Gastroesophageal sphincter (tissue), 3 donors: ENCODE data around the gene KLF15.

Source experiments
- CTCF ChIP-seq, 4 experiments: fragments of 200-600 bp in 2 of 4; fragments of 450-650 bp in 2 of 4; sonication (generic) in 1 of 4; IDR thresholded peaks; one replicate each; pipeline ENCODE4 v1.5.1; 2017 to 2019; ENCODE audit warnings: antibody characterized with exemption in 4 of 4, mild to moderate bottlenecking in 2 of 4, moderate library complexity in 2 of 4
- POLR2A ChIP-seq, 2 donors: fragments of 450-650 bp; IDR thresholded peaks; one replicate each; pipeline ENCODE4 v1.6.1; 2017; ENCODE audit warnings: antibody characterized with exemption in 2 of 2, mild to moderate bottlenecking in 2 of 2, moderate library complexity in 1 of 2

DNA sequence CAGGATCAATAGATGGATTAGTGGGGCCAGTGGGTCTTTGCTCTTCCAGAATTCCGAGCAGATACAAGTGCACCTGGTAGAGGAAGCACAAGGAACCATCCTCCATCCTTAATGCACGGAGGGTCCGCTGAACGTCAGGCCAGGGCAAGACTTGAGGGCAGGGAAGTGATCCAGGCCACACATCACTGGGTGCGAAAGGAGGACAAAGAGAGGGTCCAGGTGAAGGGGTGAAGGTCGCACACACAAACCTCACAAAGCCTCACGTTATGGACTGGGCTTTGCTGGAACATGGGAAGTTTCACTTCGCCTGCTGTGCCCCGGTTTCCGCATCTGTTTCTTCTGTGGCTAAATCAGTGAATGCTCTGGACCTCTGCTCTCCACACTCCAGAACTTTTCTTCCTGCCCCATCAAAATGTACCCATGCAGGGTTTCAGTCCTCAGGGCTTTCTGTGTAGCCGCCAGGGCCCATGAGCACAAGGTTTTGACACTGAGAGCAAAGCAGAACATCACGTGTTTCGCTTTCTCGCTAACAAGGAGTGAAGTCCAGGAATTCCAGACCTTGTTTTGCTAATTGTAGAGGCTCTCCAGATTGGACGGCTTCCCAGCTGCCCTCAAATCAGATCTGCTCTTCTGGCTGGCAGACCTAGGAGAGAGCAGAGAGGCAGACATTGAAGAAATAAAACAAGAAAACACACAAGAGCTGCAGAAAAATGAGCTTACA lies 56.3 kb downstream of the KLF15 start:
- no peak for TF ChIP-seq POLR2A (IDR thresholded peaks at IDR 0.05)
- TF ChIP-seq CTCF (IDR thresholded peaks at IDR 0.05) = no peak
